GM21526 (cell line): ENCODE data around the gene FOXF2.

Experiments
- ATAC-seq: cut with Tn5 transposase; IDR thresholded peaks from one replicate; pipeline ENCODE4 v1.9.1; 2021; ENCODE audit warnings: moderate library complexity; ENCODE audit not compliant: unreplicated experiment, low FRiP score

The FOXF2 gene

DNA sequence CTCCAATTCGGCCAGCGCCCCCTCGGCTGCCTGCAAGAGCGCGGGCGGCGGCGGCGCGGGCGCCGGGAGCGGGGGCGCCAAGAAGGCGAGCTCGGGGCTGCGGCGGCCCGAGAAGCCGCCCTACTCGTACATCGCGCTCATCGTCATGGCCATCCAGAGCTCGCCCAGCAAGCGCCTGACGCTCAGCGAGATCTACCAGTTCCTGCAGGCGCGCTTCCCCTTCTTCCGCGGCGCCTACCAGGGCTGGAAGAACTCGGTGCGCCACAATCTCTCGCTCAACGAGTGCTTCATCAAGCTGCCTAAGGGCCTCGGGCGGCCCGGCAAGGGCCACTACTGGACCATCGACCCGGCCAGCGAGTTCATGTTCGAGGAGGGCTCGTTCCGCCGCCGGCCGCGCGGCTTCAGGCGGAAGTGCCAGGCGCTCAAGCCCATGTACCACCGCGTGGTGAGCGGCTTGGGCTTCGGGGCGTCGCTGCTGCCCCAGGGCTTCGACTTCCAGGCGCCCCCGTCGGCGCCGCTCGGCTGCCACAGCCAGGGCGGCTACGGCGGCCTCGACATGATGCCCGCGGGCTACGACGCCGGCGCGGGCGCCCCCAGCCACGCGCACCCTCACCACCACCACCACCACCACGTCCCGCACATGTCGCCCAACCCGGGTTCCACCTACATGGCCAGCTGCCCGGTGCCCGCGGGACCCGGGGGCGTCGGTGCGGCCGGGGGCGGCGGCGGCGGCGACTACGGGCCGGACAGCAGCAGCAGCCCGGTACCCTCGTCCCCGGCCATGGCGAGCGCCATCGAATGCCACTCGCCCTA is 963 bp downstream of the FOXF2 start:
- ATAC-seq = no peak

DNA sequence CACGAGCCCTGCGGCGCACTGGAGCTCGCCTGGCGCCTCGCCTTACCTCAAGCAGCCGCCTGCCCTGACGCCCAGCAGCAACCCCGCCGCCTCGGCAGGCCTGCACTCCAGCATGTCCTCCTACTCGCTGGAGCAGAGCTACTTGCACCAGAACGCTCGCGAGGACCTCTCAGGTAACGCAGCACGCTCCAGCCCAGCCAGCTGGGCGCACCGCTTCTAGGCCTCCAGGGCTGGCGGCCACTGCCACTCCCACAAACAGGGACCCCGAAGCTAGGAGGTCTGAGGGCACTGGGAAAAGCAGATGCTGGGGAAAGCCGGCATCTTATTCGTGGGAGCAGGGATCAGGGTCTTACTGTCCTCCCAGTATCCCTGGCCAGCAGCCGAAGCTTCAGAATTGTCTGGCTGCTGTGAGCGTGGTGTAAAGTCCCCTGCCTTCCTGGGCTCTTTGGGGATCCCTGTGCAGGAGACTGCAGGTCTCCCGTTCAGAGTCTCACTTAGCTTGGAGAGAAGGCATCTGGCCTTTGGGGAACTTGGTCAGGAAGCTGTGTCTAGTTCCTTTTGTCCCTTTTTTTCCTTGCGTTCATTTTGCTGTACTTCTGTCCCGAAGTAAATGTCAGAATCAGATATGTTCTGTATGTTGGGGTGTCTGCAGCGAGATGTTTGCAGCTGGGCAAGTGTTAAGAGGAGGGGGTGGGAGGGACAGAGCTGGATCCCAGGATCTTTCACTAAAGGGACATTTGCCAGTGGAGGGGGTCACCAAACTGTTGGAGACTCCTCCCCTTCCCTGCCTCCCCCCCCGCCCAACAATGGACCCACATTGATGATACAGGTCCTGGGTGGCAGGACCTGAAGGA is 1.8 kb downstream of the FOXF2 start:
- no peak for ATAC-seq

DNA sequence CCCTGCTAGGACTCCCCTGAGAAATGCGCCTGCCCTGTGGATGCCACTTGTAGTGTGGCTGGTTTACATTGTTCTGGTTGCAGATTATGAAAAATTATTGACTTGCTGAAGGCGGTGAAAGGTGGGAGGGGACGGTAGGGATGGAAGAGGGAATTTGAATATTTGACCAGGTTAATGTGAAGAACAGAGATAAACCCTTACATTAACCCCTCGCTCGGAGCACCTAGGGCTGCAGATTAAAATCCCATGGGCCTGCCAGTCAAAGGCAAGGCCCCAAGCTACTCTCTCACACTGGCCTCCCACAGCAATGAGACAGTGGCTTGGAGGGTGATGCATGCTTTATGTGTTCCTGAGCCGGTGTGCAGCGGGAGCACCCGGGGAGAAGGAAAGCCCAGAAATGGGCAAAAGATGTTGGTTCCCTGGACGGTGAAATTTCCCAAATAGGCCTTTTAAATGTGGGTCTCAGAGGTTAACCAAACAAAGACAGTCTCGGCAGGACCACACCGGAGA is 2.5 kb downstream of the FOXF2 start:
- no peak for ATAC-seq

DNA sequence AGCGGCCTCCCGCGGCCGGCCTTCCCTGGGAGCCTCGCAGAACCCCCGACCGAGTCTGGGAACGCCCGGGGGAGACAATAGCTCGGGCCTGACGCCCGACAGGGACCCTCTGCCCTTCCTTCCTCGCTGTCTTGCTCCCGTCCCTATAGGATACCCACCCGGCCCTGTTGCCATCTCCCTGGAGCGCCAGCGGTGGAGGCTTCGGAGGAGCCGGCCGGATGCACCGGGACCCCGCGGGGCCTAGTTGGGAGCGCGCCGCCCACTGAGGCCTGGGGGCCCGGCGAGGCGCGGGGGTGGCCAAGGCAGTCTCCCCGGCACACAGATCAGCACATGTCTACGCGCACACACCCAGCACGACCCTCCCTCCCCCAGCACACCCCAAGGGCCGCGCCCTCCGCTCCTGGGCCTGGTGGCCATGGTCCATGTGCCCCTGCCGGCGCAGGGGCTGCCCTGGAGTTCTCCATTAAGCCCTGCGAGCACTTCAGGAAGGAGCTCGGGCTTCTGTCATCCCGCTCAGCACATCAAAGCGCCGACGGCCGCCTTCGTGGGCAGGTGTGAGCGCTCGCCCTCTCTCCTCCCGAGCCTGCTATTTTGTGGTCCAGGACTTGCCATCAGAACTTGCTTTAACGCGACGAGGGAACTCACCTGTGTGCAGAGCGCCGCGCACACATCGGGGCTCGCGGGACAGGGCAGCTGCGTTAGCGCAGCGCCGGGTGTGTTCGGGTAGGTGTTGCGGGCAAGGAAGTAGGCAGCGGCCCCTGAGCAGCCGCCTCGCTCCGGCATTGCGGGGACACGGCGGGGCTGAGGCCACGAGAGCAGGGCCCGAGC is 3.7 kb downstream of the FOXF2 start:
- no peak for ATAC-seq

DNA sequence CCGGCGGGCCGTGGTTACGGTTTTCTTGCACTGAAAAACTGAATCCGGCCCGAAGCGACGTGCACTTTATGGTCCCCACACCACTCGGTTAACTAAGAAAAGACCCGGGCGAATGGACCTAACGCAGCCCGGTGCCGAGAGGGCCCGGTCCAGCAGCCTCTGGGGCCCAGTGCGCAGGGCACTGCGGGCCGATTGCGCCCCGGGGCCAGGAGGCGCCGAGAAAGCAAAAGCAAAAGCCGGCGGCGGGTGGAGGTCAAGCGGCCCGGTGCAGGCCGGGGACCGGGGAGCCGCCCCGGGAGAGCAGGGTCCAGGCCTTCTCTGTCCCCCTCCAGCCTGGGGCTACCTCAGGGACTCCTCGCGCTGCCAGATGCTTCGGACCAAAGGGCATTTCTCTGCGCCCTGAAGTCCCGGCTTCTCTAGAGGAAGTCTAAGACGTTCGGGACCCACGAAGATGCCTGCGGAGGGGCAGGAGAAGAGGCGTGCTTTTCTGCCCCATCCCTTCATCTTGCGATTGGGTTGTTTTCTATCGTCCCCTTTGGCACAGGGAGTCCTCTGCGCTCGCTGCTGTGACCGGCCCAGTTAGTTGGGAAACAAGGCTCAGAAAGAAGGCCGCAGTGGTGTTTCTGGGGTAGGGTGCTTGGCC is 4.4 kb downstream of the FOXF2 start:
- no peak for ATAC-seq

DNA sequence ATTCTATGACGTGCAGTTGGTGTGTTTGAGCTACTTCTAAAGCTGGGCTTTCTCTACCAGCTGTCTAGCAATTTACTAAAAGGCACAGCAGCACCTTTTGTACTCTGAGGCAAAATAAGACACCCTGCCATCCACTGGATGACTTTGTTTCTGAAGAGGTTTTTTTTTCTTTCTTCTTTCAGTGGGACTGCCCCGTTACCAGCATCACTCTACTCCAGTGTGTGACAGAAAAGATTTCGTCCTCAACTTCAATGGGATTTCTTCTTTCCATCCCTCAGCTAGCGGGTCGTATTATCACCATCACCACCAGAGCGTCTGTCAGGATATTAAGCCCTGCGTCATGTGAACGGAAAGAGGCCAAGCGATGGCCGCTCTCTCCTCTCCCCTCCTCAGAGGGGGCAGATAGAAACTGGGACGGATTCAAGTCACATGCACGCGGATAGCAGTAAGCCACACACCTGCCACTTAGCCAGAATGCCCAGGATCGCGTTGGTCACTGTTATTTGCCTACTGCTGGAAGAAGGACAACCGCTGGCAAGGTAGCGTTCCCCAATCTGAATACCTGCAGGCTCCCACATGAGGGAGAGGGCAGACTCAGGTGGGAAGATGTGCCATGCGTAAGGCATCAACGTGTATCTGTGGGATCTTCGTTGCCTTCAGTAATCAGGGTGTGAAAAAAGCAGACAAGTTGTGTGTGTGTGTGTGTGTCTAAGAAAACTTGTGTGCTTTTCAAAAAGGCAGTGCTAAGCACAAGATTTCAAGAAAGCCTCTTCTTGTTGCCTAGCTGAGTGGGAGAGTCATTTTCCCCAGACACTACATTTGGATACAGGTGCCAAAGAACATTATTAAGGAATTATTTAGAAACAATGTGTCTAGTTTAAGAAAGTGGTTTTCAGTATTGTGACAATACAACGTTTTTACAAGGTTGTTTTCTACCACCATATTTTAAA is 5.4 kb downstream of the FOXF2 start:
- ATAC-seq = no peak

DNA sequence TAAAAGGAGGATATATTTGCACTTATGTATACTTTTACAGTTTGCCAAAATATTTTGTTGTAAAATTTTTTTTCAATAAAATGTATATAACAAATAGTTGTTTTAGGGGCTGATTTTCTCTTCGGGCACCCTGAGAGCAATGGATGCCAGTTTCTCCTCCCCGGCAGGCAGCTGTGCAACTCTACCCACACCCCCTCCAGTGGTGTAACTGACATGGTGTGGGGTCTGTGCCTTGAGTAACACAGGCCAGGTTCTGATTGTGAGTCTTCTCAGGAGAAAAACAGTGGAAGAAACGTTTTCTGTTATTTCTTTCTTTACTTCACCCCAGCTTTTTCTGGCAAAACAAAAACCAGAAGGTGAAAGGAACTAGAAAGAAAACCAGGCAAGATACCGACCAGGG is 6.1 kb downstream of the FOXF2 start:
- ATAC-seq = no peak

DNA sequence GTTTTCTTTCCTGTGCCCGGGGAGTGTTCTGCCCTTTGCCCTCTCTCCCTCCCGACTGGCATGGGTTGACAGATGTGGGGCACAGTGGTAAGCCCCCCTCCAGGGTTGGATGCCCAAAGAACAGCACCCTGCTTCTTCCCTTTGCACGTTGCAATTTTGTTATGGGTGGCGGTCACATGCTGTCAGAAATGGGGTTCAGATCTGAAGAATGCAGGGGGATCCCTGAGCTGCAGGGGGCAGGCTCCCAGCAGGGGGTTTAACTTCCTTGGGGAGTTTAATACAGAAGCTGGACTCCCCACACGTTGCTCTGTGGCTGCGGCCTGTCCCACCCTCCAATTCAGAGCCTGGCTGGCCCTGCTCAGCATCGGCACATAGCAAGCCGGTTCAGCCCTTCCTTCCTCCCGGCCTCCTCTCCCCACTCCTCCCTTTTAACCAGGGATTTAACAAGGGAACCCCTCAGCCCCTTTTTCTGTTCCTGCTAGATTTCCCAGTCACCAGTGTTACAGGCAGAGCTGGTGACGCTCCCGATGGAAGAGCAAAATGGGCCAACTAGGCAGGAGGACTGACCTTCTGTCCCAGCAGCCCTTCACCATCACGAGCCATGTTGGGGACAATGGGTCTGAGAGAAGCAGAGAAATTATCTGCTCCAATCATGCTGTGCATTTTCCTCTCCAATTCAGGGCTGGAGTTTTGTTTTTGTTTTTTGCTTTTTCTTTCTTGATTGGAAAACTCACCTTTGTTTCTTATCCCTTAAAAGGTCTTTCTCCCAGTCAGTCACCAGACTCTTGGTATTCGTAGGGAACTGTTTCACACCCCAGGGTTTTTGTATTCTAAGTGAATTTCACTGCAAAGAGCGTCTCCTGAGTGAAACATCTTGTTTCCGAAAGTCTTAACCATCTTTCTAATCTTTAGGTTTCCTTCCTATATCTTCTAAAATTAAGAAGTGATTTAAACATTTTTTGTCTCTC is 6.8 kb downstream of the FOXF2 start:
- no peak for ATAC-seq

DNA sequence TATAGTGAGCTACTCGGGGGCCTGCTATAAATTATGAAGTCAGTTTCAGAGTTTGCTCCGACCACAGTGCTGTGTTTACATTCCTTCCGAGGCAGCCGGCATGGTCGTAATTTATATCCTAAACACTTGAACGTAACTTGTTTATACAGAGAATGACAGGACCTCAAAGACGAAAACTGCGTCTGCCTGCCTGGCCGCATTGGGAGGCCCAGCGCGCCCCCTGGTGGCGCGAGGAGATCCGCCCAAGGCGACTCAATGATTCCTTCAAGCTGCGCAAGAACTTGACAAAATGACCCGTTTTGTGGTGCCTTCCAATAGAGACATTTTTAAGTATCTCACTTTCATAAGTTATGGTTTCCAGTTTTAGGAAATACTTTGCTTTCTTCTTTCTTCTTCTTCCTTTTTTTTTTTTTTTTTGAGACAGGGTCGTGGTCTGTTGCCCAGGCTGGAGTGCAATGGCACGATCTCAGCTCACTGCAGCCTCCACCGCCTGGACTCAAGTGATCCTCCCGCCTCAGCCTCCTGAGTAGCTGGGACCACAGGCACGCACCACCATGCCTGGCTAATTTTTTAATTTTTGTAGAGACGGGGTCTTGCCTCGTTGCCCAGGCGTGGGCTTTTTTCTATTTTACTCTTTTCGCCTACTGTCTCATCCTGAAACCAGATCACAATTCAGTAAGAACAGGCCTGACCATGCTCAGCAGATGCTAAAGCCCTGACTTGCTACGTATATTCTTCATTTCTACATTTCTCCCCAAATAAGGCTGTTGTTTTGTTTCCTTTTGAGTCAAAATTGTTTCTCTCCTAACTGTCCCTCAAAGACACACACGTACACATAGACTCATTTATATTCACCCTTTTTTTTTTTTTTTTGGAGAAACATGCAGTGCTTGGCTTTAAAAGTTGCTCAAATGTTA is 7.8 kb downstream of the FOXF2 start:
- ATAC-seq = no peak

DNA sequence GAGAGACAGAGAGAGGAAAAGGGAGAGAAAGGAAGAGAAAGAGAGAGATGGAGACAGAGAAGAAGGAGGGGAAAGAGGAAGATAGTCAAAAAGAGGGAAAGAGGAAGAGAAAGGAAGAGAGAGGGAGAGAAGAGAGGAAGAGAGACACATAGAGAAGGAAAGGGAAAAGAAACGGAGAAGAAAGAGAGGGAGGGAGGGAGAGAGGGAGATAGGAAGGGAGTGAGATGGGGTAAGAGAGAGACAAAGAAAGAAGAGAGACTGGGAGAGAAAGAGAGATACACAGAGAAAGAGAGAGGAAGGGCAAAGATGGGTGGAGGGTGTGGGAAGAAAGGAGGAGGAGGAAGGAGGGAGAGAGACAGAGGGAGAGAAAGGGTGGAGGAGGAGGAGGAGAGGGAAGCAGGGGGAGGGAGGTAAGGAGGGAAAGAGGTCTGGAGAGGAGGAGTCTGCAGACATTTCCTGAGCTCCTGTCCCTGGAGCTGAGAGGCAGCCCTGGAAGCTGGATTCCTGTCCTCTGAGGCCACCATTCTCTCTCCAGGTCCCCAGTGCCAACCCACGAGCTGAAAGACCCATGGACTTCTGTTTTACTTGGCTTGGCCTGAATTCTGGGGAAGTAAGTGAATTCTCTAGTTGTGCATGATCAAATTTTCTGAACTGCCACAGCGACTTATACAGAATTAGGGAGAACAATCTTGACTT is 9.9 kb downstream of the FOXF2 start:
- no peak for ATAC-seq

DNA sequence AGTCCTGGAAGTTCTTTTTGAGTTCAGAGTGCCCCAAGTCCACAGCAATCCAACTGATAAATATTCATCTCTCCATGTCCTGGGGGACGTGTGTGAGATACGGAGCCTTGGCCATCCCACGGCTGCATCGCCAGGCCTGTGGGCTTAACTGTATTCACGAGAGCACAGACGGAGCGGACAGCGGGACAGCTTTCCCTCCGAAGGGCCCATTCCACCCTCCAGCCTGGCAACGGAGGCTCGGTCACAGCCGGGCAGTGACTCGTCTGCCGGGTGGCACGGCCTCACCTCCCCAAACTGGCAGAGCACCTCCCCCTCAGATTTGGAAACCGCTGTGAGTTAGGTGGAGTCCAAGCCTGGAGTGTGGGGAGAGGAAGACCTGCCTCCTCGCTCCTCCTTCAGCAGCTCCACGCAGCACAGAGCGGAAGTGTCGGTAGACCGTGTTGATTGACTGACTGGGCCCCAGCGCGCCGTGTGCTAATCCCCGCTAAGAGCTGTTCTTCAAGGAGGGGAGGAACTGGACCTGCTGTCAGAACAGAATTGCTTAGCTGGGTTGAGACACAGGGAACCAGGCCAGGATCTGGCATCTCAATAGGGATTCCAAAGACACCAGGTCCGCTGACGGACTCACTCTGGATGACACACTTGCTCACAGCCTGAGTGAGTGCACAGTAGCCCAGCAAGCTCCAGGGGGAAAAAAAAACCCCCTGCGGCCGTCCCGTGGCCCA is 10.9 kb downstream of the FOXF2 start:
- ATAC-seq = no peak

DNA sequence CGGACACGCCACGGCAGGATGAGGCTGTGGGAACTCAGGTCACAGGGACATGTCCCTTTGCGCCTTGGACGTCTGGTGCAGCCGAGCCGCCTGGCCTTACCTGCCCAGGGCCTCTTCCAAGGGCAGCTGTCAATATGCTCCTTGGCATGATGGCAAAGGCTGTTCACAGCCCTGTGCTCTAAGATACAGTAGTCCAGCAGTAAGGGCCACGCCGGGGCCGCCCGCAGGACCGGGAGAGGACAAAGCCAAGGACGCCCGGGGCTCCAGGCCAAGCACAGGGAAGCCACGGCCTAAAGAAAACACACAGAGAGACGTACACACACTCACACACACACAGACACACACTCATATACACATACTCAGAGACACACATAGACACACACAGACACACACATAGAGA is 13.0 kb downstream of the FOXF2 start:
- no peak for ATAC-seq

DNA sequence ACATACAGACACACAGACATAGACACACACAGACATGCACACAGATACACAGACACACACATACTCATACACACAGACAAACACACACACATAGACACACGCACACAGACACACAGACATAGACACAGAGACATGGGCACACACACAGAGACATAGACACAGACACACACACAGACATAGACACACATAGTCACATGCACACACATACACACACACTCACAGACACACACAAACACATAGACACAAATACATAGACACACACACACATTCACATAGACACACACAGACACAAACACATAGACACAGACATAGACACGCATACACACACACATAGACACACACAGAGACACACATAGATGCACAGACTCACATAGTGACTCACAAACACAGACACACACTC is 13.5 kb downstream of the FOXF2 start:
- ATAC-seq = no peak

DNA sequence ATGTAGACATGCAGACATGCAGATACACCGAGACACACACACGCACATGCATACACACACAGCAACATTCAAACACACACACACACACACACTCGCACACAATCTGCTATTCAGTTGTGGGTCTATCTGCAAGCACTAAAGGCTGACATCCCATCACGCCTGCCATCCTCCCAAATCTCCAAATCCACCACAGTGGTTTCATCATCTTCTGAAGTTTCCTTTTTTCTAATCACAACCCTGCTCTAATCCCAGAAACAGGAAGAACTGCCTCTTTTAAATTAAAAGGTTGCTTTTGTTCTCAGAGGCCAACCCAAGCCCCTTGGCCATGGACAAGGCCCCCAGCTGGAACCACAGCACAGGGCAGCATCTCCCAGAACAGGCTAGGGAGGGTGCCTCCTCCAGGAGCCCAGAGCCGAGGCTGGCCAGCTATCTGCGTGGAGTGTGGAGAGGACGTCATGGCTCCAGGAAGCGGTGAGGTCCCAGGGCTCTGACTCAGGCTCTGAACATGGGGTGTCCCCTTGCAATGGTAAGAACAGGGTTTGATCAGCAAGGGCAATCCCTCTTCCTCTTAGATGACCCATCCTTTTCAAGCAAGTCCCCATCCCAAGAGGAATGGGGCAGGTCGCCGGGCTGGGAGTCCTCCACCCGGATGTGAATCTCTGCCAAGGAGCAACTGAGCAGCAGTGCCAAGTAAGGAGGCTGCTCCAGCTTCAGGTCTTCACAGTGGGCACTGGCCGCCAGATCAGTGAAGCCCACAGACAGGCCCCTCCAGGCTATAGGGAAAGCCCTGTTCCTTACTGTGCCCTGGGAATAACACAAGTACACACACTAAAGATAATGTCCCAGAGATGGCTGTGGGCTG is 14.7 kb downstream of the FOXF2 start:
- ATAC-seq = no peak

DNA sequence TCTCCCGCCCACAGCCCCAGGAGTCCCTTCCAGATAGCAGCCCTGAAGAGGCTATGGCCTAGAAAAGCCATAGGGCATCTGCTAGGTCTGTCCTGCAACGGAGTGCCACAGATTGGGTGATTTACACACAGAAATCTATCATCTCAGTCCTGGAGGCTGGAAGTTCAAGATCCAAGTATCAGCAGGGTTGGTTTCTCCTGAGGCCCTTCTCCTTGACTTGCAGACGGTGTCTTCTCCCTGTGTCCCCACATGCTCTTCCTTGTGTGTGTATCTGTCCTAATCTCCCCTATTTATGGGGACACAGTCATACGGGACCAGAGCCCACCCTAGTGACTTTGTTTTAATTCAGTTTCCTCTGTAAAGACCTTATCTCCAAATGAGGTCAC is 15.3 kb downstream of the FOXF2 start:
- no peak for ATAC-seq
